Body of pancreas (tissue), 4 donors: ENCODE results near the gene SH3GL1.

Source experiments
- CTCF ChIP-seq, 7 experiments: fragments of 450-650 bp in 4 of 7; fragments of 200-600 bp in 3 of 7; sonication (generic) in 3 of 7; IDR thresholded peaks; one replicate each; pipeline ENCODE4 v1.5.1; 2016 to 2019; ENCODE audit warnings: antibody characterized with exemption in 7 of 7
- POLR2A ChIP-seq, 3 donors: fragments of 450-650 bp; IDR thresholded peaks; one replicate each; pipeline ENCODE4 v1.6.1; 2016; ENCODE audit warnings: antibody characterized with exemption in 3 of 3, mild to moderate bottlenecking in 2 of 3

DNA sequence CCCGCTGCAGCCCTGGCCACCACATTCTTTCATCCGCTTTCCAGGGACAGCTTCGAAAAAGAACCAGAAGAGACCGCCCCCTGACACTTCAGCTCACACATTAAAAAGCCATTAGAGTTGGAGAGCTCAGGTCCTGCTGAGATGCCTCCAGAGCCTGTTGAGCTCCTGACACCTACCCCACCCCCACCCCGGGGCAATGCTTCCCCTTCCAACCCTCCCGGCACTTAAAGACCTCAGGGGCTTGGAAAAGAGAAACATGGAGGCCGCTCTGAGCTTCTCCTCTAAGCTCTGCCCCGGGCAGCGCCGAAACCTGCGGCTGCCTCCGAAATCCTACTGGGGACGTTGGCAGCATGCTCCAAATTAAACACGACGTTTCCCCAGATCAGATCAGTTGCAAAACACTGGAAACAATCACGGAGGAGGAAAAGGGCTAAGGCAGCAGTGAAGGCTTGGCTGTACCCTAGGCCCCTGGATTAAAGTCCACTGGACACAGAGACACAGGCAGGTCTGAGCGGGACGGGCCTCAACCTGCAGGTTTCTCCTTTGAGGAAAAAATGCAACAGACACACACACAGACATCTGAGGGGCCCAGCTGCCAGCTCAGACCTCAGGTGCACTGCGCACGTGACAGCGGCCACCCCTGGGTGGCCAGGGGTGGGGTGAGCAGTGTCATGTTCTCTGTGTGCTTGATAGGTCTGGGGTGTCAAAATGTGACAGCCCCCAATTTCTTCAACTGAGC lies 9.6 kb downstream of the SH3GL1 start:
- TF ChIP-seq POLR2A (IDR thresholded peaks at IDR 0.05) (no peak), CTCF (IDR thresholded peaks at IDR 0.05) (no peak)
